Measurements from ENCODE around the gene SERPINB3.
"Not testable (repeated sequence)": the region's sequence is repeated elsewhere in the genome, so short reads cannot be mapped to it uniquely, and the experiment has no call there.

Gene SERPINB3

GRCh38 chr18:63644694-63645093 lies 17.0 kb downstream of the SERPINB3 start:
- not testable (repeated sequence) for DNase-seq

GRCh38 chr18:63644142-63644541 lies 17.6 kb downstream of the SERPINB3 start, which contains the start of gene SERPINB4:
SERPINB4 (minus strand) TSS chr18:63644256; CDS start chr18:63643577, 679 bp downstream.
- not testable (repeated sequence) for DNase-seq

GRCh38 chr18:63642668-63643356 lies 18.9 kb downstream of the SERPINB3 start:
- not testable (repeated sequence) for DNase-seq

GRCh38 chr18:63641157-63641680 lies 20.5 kb downstream of the SERPINB3 start:
- DNase-seq: not testable (repeated sequence)

GRCh38 chr18:63637703-63638102 lies 24.0 kb downstream of the SERPINB3 start:
- DNase-seq: no peak

GRCh38 chr18:63627819-63628218 lies 33.9 kb downstream of the SERPINB3 start:
- no peak for DNase-seq

- no peak for DNase-seq
Observed at GRCh38 chr18:63626431-63626830, 35.3 kb downstream of the SERPINB3 start.

GRCh38 chr18:63624863-63625262 lies 36.8 kb downstream of the SERPINB3 start:
- no peak for DNase-seq

GRCh38 chr18:63619661-63620060 lies 42.0 kb downstream of the SERPINB3 start:
- no peak for DNase-seq

- DNase-seq: no peak
Observed at GRCh38 chr18:63617915-63618234, 43.8 kb downstream of the SERPINB3 start.

GRCh38 chr18:63617049-63617914 lies 44.4 kb downstream of the SERPINB3 start:
- no peak for DNase-seq

GRCh38 chr18:63613420-63613819 lies 48.3 kb downstream of the SERPINB3 start:
- DNase-seq: no peak

- no peak for DNase-seq
Observed at GRCh38 chr18:63606526-63606925, 55.2 kb downstream of the SERPINB3 start.

All from NCI-H2171 (cell line).